NCI-H2227 (cell line): ENCODE results near the gene RIPK1.
A peak's percentile ranks its signal among the peaks of the same experiment; 100 is the strongest.

Experiments used
- DNase-seq: peaks from one replicate; lab custom pipeline; 2025; ENCODE audit not compliant: unreplicated experiment; lab: John Stamatoyannopoulos, UW

RIPK1 gene

DNA sequence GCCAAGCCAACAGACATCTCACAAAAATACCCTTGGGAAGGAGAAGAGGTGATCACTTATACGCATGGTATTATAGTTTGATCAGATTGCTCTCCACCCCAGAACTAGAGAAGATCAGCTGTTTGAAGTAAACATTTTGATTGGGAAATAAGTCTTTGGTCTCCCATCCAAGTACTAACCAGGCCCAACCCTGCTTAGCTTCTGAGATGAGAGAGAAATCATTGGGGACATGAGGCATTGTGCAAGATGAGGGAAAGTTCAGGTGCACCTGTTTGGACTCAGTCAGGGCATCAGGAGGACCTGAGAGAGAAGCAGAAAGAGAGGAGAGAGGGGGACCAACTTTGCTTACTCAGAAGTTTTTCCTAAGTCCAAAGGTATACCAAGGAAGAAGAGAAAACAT lies 11.4 kb downstream of the RIPK1 start:
- DNase-seq: no peak

DNA sequence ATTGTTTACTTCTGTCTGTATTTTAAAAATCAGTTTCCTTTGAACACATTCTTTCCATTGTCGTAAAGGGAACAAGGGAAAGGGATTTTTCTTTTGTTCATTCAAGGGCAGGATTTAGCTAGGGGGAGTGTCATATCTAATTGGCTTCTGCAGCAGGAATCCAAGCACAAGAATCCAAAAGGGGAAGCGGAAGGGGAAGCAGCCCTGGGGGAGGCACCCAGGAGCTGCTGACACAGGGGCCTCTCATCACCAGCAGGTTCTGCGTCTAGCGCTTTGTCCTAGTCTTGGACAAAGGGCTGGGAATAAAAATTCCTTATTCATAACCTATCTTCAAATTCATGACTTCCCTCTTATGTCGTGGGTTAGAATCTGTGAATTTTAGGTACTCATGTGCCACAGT lies 13.7 kb downstream of the RIPK1 start:
- DNase-seq: no peak

DNA sequence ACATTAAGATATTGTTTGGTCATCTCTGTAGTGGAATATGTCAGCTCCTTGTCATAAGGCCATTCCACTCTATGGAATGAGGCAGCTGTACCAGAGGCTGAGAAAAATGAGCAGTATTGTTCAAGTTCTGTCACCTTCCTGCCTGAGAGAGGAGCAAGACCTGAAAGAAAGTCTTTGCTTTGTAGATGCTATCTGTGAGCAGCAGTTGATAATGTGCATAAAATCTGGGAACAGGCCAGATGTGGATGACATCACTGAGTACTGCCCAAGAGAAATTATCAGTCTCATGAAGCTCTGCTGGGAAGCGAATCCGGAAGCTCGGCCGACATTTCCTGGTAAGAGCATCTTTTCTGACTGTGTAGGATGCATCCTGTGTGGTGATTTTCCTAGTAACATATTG lies 16.8 kb downstream of the RIPK1 start:
- DNase-seq: no peak

DNA sequence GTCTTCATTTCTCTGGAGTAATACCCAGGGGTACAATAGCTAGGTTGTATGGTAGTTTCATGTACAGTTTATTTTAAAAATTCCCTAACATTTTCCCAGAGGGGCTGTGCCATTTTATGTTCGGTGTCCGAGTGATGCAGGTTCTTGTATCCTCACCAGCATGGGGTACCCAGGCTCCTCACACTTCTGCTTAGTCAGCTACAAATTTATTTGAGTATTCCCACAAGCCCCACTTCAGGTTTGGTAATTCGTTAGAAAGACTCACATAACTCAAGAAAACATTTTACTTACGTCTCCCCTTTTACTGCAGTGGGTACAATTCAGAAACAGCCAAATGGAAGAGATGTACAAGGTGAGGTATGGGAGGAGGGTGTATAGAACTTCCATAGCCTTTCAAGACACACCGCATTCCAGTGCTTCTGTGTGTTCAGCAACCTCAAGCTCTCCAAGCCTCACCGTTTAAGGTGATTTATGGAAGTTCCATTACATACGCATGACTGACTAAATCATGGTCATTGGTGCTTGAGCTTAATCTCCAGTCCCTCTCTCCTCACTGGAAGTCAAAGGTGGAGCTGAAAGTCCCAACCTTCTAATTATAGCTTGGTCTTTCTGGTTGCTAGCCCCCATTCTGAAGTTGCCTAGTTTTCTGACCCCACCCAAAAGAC lies 18.1 kb downstream of the RIPK1 start:
- no peak for DNase-seq

DNA sequence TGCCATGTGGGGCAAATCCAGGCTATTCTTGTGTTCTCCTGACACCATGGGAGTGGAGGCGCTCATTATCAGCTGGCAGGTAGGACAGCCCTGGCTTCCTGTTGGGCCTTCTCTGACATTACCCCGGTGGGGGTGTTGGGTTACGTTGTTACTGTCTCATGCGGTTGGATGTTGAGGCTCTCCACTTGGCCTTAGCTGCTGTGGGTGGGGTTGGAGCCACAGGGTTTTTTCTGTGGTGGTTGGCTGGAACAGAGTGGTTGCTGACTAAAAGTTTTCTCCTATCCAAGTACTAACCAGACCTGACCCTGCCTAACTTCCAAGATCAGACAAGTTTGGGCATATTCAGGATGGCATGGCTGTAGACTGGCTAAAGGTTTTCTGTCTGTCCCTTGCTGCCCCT lies 20.2 kb downstream of the RIPK1 start:
- DNase-seq: no peak

DNA sequence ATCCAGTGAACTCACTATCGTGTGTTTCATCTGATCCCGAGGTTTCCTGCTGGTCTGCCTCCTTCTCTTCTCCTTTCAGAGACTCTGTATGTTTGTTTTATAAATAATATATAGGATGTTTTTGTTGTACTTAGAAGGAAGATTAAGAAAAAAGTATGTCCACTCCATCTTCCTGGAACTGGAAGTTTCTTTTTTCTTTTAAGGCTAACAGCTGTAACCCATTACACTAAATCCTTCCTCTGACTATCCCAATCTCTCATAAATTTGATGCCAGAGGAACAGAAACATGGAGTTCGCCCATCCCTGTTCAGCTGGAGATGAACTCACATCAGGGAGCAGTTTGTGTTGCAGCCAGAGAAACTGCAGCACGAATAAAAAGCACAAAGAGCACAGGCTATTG lies 20.7 kb downstream of the RIPK1 start:
- DNase-seq: no peak

DNA sequence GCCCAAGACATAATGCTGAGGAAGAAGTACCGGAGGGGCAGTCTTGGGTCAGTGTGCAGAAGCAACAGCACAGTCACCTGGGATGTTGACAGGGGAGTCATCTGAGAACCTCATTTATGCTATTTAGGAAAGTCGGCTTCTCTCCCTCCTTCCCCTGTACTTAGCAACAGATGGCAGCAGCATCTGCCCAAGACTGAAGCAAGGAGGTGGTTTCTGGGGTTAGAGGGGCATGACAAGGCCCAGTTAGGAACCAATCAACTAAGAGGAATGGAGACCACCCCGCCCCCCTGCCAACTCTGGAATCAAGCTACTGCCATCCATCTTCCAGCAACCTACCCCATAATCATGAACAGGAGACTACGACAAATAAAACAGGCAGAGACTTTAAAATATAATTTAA lies 21.7 kb downstream of the RIPK1 start:
- peak; percentile 8 for DNase-seq

DNA sequence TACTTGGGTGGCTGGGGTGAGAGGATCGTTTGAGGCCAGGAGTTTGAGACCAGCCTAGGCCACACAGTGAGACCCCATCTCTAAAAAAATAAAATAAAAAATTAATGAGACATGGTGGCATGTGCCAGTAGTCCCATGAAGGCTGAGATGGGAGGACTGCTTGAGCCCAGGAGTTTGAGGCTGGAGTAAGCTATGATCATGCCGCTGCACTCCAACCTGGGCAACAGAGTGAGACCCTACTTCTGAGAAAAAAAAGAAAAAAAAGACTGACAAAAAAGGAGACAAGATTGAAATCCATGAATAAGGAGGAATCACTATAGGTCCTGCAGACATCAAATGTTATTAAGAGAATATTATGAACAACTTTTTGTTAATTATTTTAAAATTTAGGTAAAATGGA lies 26.5 kb downstream of the RIPK1 start:
- no peak for DNase-seq

DNA sequence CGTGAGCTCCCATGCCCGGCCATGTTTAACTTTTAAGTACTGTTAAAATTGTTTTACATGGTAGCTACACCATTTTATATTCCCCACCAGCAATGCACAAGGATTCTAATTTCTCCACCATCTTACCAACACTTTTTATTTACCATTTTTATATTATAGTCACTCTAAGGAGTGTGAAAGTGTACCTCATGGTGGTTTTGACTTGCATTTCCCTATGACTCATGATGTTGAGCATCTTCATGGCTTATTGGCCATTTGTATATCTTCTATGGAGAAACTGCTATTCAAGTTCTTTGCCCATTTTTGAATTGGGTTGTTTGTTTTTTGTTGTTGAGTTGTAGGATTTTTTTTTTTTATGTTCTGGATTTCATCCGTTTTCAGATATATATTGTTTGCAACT lies 34.6 kb downstream of the RIPK1 start:
- DNase-seq: no peak

DNA sequence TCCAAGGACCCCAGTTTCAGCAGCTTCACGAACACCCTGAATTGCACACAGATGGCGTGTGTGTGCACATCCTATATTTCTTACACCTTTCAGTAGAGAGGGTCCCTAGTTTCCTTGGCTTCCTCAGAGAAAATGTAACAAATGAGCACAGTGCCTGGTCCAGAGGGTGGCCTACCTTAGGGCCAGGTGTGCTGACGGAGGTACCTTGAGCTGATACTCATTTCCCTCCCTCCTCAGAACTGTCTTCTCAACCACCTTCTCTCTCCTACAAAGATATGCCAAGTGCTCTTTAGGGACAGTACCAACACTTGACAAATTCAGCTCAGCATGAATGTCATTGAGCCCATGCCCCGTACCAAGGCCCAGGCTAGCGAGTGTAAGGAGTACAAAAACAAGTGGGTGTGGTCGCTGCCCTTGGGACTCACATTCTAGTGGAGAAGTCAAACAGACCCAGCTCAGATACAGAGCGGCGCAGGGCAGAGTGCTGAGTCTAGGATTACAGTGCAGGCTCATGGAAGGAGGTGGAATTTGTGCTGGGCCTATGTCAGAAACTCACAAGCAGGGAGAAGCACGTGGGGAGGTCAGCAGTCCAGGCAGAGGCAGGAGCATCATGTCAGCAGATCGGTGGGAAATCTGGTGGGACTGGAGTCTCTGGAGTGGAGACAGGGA lies 40.6 kb downstream of the RIPK1 start:
- DNase-seq: no peak

DNA sequence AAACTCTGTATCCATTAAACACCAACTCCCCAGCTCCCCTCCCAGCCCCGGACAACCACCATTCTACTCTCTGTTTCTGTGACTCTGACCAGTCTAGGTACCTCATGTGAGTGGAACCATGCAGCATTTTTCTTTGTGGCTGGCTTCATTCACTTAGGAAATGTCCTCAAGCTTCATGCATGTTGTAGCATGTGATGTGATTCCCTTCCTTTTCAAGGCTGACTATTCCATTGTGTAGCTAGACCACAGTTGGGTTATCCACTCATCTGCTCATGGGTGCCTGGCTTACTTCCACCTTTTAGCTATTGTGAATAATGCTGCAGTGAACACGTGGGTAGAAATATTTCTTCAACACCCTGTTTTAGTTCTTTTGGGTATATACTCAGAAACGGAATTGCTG lies 41.5 kb downstream of the RIPK1 start:
- no peak for DNase-seq

DNA sequence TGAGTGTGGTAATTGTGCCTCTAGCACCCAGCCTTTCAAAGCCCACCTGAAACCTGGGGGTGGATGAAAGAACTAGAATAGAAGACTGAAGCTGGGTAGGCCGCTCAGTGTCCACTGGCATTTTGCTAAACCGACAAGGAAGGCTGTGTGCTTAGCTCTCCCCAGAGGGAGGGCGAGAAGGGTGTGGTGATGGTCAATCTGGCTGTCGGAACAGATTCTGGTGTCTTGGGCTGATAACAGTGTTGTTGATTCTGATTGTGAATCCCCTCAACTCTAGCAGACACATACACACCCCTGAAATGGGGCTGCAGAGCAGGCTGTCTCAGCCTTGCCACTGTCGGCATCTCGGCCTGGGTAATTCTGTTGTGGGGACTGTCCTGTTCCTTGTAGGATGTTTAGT lies 46.1 kb downstream of the RIPK1 start:
- no peak for DNase-seq

DNA sequence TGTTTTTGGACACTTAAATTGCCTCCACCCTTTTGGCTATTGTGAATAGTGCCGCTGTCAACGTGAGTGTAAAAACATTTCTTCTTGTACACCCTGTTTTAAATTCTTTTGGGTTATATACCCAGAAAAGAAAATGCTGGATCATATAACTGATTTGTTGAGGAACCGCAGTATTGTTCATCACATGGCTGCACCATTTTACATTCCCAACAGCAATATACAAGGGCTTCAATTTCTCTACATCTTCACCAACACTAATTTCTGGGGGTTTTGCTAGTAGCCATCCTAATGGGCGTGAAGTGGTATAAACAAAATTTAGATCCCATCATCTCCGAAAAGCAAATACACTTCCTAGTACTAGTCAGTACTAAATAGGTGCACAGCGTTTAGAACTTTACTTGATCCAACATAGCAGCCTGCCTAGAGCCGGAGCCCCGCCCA lies 49.6 kb downstream of the RIPK1 start:
- DNase-seq: peak; percentile 44

DNA sequence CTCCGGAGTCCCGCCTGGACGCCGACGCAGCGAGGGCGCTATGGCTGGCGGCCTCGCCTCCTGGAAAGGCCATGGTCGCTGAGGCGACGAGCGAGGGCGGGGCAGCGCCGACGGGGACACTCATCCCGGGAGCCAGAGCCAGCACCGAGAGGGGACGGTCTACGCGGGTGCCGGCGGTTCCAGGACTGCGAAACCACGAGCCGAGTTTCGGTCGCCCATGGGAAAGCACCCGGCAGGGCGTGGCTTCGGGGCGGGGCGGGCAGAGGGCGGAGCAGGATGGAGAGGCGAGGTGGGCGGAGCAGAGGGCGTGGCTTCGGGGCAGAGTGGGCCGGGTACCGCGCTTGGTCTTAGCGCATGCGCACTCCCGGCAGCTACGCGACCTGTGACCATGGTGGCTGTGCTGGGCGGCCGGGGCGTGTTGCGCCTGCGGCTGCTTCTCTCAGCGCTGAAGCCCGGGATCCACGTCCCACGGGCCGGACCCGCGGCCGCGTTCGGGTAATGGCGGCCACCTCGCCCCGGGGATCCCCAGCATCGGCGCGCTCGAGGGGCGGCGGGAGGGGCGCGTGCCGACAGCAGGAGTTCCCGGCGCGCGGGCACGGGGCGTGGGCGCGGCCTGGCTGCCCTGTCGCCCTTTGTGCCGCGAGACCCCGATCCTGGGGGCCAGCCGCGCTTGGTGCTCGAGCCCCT lies 50.2 kb downstream of the RIPK1 start, which contains the start of gene BPHL:
Gene BPHL (plus strand): TSS at position 359 of the 687 bp plus-strand sequence. CDS start 30 bp downstream, at position 389.
- peak; percentile 96 for DNase-seq

DNA sequence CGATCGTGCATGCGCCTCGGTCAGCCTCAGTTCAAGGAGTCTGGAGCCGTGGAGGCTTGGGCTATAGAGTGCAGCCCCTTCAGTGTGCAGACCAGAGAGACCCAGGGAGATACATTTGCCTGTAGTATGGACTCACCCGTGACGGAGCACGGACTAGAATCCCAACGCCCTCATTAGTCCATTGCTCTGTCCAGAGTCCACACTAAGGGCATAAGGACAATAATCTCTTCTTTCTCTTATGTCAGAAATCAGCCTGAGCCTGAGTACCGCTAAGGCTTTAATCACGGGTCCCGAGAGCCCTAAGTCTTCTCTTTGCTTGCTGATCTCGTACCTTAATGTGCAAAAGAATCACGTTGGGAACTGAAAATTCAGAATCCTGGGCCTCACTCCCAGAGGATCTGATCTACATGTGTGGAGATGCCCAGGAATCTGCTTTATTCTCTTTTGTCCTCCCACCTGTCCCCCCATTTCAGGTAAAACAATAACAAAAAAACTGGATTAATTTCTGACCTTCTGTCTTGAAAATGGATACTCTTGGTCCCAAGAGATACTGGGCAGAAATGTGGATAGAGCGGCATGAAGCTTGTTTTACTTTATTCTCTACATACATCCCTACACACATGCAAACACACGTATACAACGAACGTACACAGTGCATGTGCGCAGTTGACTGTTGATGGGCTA lies 50.9 kb downstream of the RIPK1 start:
- no peak for DNase-seq

DNA sequence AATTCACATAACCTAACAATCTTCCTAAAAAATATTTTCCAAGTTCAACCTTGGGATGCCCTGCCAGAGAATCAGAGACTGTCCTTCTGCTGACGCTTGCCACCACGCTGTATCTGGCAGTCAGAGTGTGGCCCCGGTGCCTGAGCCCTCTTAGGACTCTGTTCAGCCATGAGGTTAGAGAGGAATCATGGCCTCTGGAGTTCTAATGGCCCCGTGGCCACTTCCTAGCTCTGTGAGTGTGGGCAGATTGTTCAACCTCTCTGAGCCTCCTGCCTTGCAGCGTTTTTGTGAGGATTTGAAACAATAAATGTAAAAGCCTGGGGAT lies 52.4 kb downstream of the RIPK1 start:
- no peak for DNase-seq

DNA sequence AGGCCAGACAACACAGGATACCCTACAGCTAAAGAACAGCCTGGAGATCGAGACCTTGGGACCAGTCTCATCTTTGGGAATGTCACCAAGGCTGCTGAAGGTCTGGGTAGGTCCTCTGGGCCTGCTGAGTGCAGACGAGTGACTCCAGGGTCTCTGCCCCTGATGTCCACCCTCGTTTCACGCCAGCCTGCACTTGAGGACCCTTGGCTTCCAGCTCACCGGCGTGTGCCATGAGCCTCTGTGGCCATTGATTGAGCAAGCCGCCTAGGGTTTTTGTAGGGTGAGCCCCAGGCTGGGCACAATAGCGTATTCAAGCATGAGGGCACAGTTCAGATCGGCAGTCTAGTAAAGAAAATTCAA lies 54.5 kb downstream of the RIPK1 start:
- DNase-seq: no peak

DNA sequence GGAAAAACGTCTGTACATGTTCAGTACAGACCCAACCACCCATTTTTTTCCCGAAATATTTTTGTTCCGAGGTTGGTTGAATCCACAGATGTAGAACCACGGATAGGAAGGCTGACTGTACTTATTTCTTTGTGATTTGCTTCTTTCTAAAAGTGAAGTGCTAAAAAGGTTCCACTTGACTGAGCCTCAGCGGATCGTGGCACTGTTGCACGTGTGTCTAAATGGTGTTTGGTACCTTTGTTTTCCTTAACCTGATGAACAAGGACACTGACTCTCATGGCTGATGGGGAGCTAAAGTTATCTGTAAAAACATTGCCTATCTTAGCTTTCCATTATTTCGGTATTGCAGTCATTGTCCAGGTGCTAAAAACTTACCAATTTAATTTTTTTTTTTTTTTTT lies 56.4 kb downstream of the RIPK1 start:
- no peak for DNase-seq

DNA sequence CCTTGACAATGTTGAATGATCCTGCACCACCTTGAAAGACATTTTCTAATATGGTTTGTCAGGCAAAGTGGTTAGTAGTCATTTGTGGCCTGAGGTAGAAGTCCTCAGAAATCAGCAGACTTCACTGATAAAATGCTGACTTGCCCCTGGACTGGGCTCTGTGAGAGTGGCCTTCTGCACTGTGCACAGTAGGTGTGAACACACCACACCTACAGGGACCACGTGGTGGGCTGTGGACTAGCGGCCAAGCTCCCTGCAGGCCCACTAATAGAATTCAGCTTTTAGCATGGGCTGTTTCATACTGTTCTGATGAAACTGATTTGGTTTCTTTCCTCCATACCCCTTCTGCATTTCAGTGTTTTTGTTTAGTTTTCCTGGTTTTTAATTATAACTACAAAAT lies 57.5 kb downstream of the RIPK1 start:
- DNase-seq: no peak

DNA sequence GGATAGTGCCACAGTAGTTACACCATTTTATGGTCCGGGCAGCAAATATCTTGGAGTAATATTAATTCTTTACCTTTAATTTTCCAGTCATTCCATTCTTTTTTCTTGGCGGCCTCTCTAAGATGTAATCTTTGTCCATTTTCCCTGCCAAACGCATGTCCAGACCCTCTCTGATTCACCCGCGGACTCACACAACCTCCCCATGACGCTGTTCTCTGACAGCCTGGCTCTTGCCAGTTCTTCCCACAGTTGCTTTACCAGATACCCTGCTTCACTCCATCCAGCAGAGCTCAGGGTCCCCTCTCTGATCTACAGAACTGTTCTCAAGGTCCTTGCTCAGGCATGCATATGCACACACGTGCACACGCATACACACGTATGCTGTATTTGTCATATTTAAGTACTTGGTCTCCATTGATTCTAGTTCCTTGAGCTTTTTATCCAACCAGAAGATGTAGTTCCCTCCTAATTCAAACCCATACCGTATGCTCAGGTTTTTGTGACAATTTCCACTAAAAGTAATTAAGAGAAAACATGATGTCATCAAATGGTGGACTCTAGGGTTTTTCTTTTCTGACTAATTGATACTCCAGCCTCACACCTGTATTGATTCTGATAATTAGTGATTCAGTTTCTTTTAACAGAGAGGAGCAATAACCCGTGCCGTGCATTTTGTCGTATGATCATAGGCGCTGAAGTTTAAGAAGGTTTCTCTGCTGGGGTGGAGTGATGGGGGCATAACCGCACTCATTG lies 60.2 kb downstream of the RIPK1 start:
- no peak for DNase-seq

DNA sequence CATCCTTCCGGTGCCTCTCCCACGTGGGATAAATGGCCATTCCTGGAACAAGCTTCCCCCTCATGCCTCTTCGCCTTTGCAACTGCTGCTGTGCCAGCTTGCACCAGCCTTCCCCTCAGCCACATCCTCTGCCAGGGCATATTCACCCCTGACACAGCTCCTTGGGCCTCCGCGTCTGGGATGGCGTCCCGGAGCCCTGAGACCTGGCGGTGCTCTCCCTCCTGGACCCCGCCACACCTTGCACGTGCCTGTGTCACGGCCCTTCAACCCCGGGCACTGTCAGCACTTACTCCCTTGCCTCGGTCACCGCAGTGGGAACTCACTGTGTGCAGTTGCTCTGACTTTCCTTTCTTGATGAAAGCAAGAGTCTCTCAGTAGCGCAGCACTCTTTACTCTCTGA lies 63.4 kb downstream of the RIPK1 start:
- no peak for DNase-seq
